C4-2B (cell line): ENCODE results near the gene EEIG2.
"Not testable (repeated sequence)": the region's sequence is repeated elsewhere in the genome, so short reads cannot be mapped to it uniquely, and the experiment has no call there.

ENCODE experiments used
- CTCF ChIP-seq: fragments of 450-650 bp; conservative IDR thresholded peaks from 2 replicates; pipeline ENCODE4 v1.5.1; 2017; ENCODE audit warnings: mild to moderate bottlenecking
- ZFX ChIP-seq: fragments of 450-650 bp; IDR thresholded peaks from 2 replicates; pipeline ENCODE4 v1.6.1; 2017

- not testable (repeated sequence) for TF ChIP-seq CTCF, ZFX
These were observed 42.5 kb upstream of the EEIG2 start for GRCh38 chr1:108517301-108517897.
